ENCODE measurements around the gene NKAIN2.

DNA sequence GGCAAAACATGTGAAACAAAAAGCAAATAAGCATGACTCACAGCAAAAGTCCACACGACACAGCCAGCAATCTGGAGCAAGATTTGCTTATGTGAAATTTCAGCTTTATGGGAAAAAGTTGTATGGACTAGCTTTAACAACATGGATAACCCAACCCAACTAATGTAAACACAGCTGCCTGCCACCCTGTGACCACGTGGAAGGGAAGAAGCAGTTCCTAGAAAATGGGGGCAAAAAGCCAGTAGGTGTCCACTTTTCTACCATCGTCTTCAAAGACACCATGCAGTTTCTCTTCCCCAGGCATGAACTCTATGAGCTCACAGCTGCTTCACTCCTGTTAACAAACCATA, 733.2 kb downstream of the NKAIN2 start:
- TF ChIP-seq, protein P1, sequence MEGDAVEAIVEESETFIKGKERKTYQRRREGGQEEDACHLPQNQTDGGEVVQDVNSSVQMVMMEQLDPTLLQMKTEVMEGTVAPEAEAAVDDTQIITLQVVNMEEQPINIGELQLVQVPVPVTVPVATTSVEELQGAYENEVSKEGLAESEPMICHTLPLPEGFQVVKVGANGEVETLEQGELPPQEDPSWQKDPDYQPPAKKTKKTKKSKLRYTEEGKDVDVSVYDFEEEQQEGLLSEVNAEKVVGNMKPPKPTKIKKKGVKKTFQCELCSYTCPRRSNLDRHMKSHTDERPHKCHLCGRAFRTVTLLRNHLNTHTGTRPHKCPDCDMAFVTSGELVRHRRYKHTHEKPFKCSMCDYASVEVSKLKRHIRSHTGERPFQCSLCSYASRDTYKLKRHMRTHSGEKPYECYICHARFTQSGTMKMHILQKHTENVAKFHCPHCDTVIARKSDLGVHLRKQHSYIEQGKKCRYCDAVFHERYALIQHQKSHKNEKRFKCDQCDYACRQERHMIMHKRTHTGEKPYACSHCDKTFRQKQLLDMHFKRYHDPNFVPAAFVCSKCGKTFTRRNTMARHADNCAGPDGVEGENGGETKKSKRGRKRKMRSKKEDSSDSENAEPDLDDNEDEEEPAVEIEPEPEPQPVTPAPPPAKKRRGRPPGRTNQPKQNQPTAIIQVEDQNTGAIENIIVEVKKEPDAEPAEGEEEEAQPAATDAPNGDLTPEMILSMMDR (IDR thresholded peaks at IDR 0.05) = no peak
- no peak for TF ChIP-seq POLR2A (IDR thresholded peaks at IDR 0.05)

Data from sigmoid colon (tissue), 3 donors.